Endothelial cell of umbilical vein (primary cell): ENCODE results near the gene PGF. TPM values are rescaled to one million over a fixed set of nuclear protein-coding genes. Genes with fewer than 3 reads are reported as not detected.

Source experiments
- BruUV-seq: library from RNA; stranded (reverse); fragments of 400-500 nt; replicated peaks from 2 replicates; lab custom pipeline; 2021; lab: Mats Ljungman, UMichigan
- CTCF ChIA-PET: fragments of 300-600, 350-600 bp; sonication (Branson Sonifier 250); formaldehyde crosslinking; loops from one replicate; lab custom pipeline; 2021; ENCODE audit warnings: antibody characterized with exemption, inconsistent platforms; lab: Charles Lee
- POLR2A ChIA-PET: fragments of 300-600, 350-600 bp; sonication (Branson Sonifier 250); formaldehyde crosslinking; loops from one replicate; lab custom pipeline; 2021; ENCODE audit warnings: antibody characterized with exemption, inconsistent platforms; lab: Charles Lee
- DNase-seq: peaks from one replicate; pipeline ENCODE4 v3.0.0-alpha.2; 2011; ENCODE audit warnings: low read depth, low spot score
- FAIRE-seq: peaks from 2 replicates; lab custom pipeline; 2011; peaks lifted over from hg19 to GRCh38; lab: Jason Lieb, UNC
- H2AFZ ChIP-seq: 2 replicates; pipeline ENCODE4 v1.6.0; 2012; ENCODE audit warnings: low read depth, low read length, control low read depth, inconsistent platforms
- H3K27ac ChIP-seq: 2 replicates; pipeline ENCODE4 v1.5.1; 2011; ENCODE audit warnings: low read depth, mild to moderate bottlenecking, control low read depth, low read length, moderate library complexity; ENCODE audit not compliant: insufficient read depth
- H3K27me3 ChIP-seq, 2 experiments: 2 replicates each; pipeline versions ENCODE4 v1.6.0 to v1.6.1; 2011; ENCODE audit warnings: low read length in 2 of 2, mixed read lengths in 1 of 2; ENCODE audit not compliant: control insufficient read depth in 2 of 2, insufficient read depth in 2 of 2
- H3K36me3 ChIP-seq, 2 experiments: 2 replicates in 1 of 2; 3 replicates in 1 of 2; pipeline ENCODE4 v1.5.1; 2011; ENCODE audit warnings: low read length in 2 of 2, mild to moderate bottlenecking in 1 of 2, moderate library complexity in 1 of 2; ENCODE audit not compliant: control insufficient read depth in 2 of 2, insufficient read depth in 2 of 2; ENCODE audit errors: extremely low read depth in 1 of 2
- H3K4me1 ChIP-seq: 3 replicates; pipeline ENCODE4 v1.5.1; 2011; ENCODE audit warnings: mild to moderate bottlenecking, low read length; ENCODE audit not compliant: control insufficient read depth, insufficient read depth; ENCODE audit errors: extremely low read depth
- H3K4me2 ChIP-seq: 2 replicates; pipeline ENCODE4 v1.6.1; 2011; ENCODE audit warnings: low read length, control low read depth, mixed read lengths; ENCODE audit not compliant: insufficient read depth
- H3K4me3 ChIP-seq, 3 experiments: fragments of 200-600 bp in 1 of 3; sonication (generic), shearing (Covaris generic) in 1 of 3; replicated peaks in 1 of 3; 2 replicates each; pipeline ENCODE4 v1.5.1; 2011 to 2016; ENCODE audit warnings: control low read depth in 3 of 3, low read length in 3 of 3, mild to moderate bottlenecking in 2 of 3, inconsistent platforms in 1 of 3, low read depth in 1 of 3, moderate library complexity in 1 of 3; ENCODE audit not compliant: insufficient read depth in 1 of 3
- H3K79me2 ChIP-seq: 2 replicates; pipeline ENCODE4 v1.6.0; 2012; ENCODE audit warnings: low read length, inconsistent platforms; ENCODE audit not compliant: control insufficient read depth, insufficient read depth
- H3K9ac ChIP-seq: replicated peaks from 2 replicates; pipeline ENCODE3; 2011; ENCODE audit warnings: low read length, control low read depth; ENCODE audit not compliant: insufficient read depth; ENCODE audit errors: extremely low read depth
- H3K9me1 ChIP-seq: replicated peaks from 3 replicates; pipeline ENCODE4 v1.6.0; 2011; ENCODE audit warnings: mild to moderate bottlenecking, low read length; ENCODE audit not compliant: control insufficient read depth, insufficient read depth; ENCODE audit errors: extremely low read depth
- H3K9me3 ChIP-seq: replicated peaks from 2 replicates; pipeline ENCODE4 v1.5.1; 2012; ENCODE audit warnings: low read length, inconsistent platforms; ENCODE audit not compliant: control insufficient read depth, insufficient read depth
- H4K20me1 ChIP-seq: replicated peaks from 2 replicates; pipeline ENCODE3; 2011; ENCODE audit warnings: mild to moderate bottlenecking, low read length; ENCODE audit not compliant: control insufficient read depth, insufficient read depth; ENCODE audit errors: extremely low read depth
- EZH2 ChIP-seq: IDR thresholded peaks from 2 replicates; pipeline ENCODE4 v1.6.1; 2012; ENCODE audit warnings: borderline replicate concordance, low read depth, mild to moderate bottlenecking, moderate library complexity, low read length, inconsistent platforms; ENCODE audit not compliant: severe bottlenecking
- FOS ChIP-seq: IDR thresholded peaks from 2 replicates; pipeline ENCODE4 v1.6.1; 2011; ENCODE audit warnings: mild to moderate bottlenecking, low read length, moderate library complexity, borderline replicate concordance; ENCODE audit not compliant: insufficient read depth
- GATA2 ChIP-seq: IDR thresholded peaks from 2 replicates; pipeline ENCODE4 v1.7.0; 2011; ENCODE audit warnings: low read depth, mild to moderate bottlenecking, moderate library complexity, mixed read lengths, low read length; ENCODE audit not compliant: insufficient read length, insufficient read depth
- JUN ChIP-seq: IDR thresholded peaks from 2 replicates; pipeline ENCODE4 v1.6.1; 2011; ENCODE audit warnings: borderline replicate concordance, low read depth; ENCODE audit not compliant: insufficient read length, insufficient read depth
- MYC ChIP-seq: IDR thresholded peaks from one replicate; pipeline ENCODE4 v1.6.1; 2011; ENCODE audit warnings: mild to moderate bottlenecking, low read depth, low read length
- POLR2A ChIP-seq: IDR thresholded peaks from 2 replicates; pipeline ENCODE4 v1.6.1; 2012; ENCODE audit warnings: low read depth, mild to moderate bottlenecking, control low read depth, low read length
- POLR2AphosphoS5 ChIP-seq: IDR thresholded peaks from 2 replicates; pipeline ENCODE4 v1.6.1; 2012; ENCODE audit warnings: low read depth, mild to moderate bottlenecking, control low read depth, low read length, moderate library complexity; ENCODE audit not compliant: insufficient read depth
- dilution Hi-C: fragments of 300-500 bp; cut with MboI; formaldehyde crosslinking; loops from one replicate; pipeline ENCODE4 v1.15.0; 2019; ENCODE audit warnings: low sequenced_read_pairs; ENCODE audit not compliant: extremely low pct_ligation_motif_present
- intact Hi-C: fragments of 100-400 bp; cut with micrococcal nuclease; formaldehyde crosslinking; loops from one replicate; pipeline ENCODE4 v1.10.0; 2022
- polyA plus RNA-seq, 4 experiments: library from polyadenylated mRNA; depleted of rRNA in 3 of 4; stranded (reverse) in 3 of 4; unstranded in 1 of 4; fragments of >200 nt; gene quantifications; 2 replicates each; pipeline versions ENCODE4 v1.2.1 to v1.2.3, GENCODE V29; 2011 to 2012; ENCODE audit warnings: missing spikeins in 1 of 4
- total RNA-seq: library from RNA; stranded (reverse); gene quantifications from 2 replicates; pipeline ENCODE4 v1.2.3, GENCODE V29; 2021
- TF ChIP-seq, protein P1 (sequence below): IDR thresholded peaks from 2 replicates; pipeline ENCODE4 v1.6.1; 2011; ENCODE audit not compliant: insufficient read depth, insufficient read length
- TF ChIP-seq, protein P2 (sequence below), 2 donors: IDR thresholded peaks; 1 replicate in 1 of 2; 2 replicates in 1 of 2; pipeline ENCODE4 v1.5.1; 2011; ENCODE audit warnings: low read length in 2 of 2, mild to moderate bottlenecking in 2 of 2, moderate library complexity in 2 of 2, control low read depth in 1 of 2, inconsistent platforms in 1 of 2, low read depth in 1 of 2; ENCODE audit not compliant: insufficient read depth in 1 of 2; ENCODE audit errors: extremely low read depth in 1 of 2

Gene PGF
- total and polyA plus RNA-seq, 2 donors (not counting 3 experiments of a cell fraction or from before 2014, with no cell fraction given) = 89.0 to 206 TPM

DNA sequence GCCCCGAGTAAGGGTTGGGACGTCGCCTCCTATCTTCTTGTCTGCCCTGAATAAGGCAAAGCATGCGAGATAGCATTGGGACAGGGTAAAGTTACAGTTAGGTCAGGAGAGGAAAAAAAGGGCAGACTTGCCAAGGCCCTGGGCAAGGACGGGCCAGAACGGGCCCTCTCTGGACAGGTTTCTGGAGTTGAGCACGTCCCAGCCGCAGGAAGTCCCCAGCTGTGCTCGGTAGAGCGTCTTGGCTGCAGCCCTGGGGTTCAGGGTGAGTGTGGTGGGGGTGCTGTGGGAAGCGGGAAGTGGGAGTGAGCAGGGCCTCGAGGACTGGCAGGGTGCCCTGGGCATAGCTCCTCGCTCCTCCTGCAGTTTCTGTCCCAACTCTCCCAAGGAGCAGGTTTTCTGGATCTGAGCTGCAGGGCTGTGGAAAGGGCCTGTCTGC is 37.7 kb downstream of the PGF start:
- dilution Hi-C loops (no loop called here), intact Hi-C loops (no loop called here)
- TF ChIP-seq POLR2AphosphoS5 (no peak), FOS (no peak), JUN (no peak)
- no TSS peak for BruUV-seq
- Histone ChIP-seq H3K4me3 (no peak overlapping the region), H3K27ac (no peak overlapping the region), H3K9me3 (no peaks in the 10 kb centered on the region), H3K4me1 (peaks cover 6% of the 10 kb centered on the region), H3K9me1 (no peaks in the 10 kb centered on the region), H3K27me3 (no peaks in the 10 kb centered on the region), H3K4me2 (no peak overlapping the region), H3K79me2 (no peaks in the 10 kb centered on the region), H3K9ac (no peak overlapping the region), H2AFZ (no peak overlapping the region), H3K36me3 (no peaks in the 10 kb centered on the region), H4K20me1 (no peaks in the 10 kb centered on the region)
- no peak for DNase-seq
- FAIRE-seq = no peak
- POLR2A ChIA-PET = interaction anchor here (0.6 kb wide), 1 partner anchor 175 kb away, joined by 3 read pairs; no protein-coding TSS in a partner anchor
- CTCF ChIA-PET = interaction anchor here (1.5 to 4.5 kb wide), 4 partner anchors 10 to 172 kb away, joined by 4 to 53 read pairs (median 10); no protein-coding TSS in a partner anchor

DNA sequence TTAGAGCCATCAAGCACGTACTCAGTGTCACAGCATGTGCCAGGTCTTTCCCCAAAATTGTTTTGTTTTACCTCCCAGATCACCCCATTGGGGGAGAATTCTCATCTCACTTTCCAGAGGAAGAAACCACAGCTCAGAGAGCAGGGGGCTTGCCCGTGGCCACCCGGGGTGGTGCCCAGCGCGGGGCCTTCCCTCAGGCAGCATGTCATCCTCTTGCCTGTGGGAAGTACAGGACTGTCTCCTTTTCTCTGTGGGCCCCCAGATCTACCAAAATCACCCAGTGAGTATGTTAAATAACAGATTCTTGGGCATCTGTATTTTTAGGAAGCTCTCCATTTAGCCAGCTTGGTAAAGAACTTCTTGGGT is 38.2 kb downstream of the PGF start:
- BruUV-seq = no TSS peak
- Histone ChIP-seq H4K20me1 (no peaks in the 10 kb centered on the region), H2AFZ (no peak overlapping the region), H3K4me3 (no peak overlapping the region), H3K27me3 (no peaks in the 10 kb centered on the region), H3K9me3 (no peaks in the 10 kb centered on the region), H3K27ac (no peak overlapping the region), H3K36me3 (no peaks in the 10 kb centered on the region), H3K9me1 (no peaks in the 10 kb centered on the region), H3K9ac (no peak overlapping the region), H3K4me1 (peaks cover 2% of the 10 kb centered on the region), H3K79me2 (no peaks in the 10 kb centered on the region), H3K4me2 (no peak overlapping the region)
- POLR2A ChIA-PET = interaction anchor here (0.6 kb wide), 1 partner anchor 175 kb away, joined by 3 read pairs; no protein-coding TSS in a partner anchor
- dilution Hi-C loops = no loop called here
- intact Hi-C loops = no loop called here
- DNase-seq = no peak
- CTCF ChIA-PET = interaction anchor here (1.5 to 4.5 kb wide), 4 partner anchors 9 to 172 kb away, joined by 4 to 53 read pairs (median 10); no protein-coding TSS in a partner anchor
- FAIRE-seq = no peak
- no peak for TF ChIP-seq GATA2
- TF ChIP-seq FOS = no peak
- TF ChIP-seq POLR2AphosphoS5 = no peak
- TF ChIP-seq JUN = no peak
- TF ChIP-seq MYC = no peak
- no peak for TF ChIP-seq POLR2A
- TF ChIP-seq, protein P1, sequence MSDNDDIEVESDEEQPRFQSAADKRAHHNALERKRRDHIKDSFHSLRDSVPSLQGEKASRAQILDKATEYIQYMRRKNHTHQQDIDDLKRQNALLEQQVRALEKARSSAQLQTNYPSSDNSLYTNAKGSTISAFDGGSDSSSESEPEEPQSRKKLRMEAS = no peak
- TF ChIP-seq, protein P2, sequence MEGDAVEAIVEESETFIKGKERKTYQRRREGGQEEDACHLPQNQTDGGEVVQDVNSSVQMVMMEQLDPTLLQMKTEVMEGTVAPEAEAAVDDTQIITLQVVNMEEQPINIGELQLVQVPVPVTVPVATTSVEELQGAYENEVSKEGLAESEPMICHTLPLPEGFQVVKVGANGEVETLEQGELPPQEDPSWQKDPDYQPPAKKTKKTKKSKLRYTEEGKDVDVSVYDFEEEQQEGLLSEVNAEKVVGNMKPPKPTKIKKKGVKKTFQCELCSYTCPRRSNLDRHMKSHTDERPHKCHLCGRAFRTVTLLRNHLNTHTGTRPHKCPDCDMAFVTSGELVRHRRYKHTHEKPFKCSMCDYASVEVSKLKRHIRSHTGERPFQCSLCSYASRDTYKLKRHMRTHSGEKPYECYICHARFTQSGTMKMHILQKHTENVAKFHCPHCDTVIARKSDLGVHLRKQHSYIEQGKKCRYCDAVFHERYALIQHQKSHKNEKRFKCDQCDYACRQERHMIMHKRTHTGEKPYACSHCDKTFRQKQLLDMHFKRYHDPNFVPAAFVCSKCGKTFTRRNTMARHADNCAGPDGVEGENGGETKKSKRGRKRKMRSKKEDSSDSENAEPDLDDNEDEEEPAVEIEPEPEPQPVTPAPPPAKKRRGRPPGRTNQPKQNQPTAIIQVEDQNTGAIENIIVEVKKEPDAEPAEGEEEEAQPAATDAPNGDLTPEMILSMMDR (IDR thresholded peaks at IDR 0.05; ENCODE audit: extremely low read depth in 1 of 2, insufficient read depth in 1 of 2, low read depth in 1 of 2, low read length in 2 of 2) = no peak
- no peak for TF ChIP-seq EZH2
